ENCODE results near the gene SCGB3A1. TPM values are rescaled to one million over a fixed set of nuclear protein-coding genes. Genes with fewer than 3 reads are reported as not detected.

The SCGB3A1 gene
- polyA plus RNA-seq, 2 of the 4 experiments (the other 2 are of a cell fraction): not detected

DNA sequence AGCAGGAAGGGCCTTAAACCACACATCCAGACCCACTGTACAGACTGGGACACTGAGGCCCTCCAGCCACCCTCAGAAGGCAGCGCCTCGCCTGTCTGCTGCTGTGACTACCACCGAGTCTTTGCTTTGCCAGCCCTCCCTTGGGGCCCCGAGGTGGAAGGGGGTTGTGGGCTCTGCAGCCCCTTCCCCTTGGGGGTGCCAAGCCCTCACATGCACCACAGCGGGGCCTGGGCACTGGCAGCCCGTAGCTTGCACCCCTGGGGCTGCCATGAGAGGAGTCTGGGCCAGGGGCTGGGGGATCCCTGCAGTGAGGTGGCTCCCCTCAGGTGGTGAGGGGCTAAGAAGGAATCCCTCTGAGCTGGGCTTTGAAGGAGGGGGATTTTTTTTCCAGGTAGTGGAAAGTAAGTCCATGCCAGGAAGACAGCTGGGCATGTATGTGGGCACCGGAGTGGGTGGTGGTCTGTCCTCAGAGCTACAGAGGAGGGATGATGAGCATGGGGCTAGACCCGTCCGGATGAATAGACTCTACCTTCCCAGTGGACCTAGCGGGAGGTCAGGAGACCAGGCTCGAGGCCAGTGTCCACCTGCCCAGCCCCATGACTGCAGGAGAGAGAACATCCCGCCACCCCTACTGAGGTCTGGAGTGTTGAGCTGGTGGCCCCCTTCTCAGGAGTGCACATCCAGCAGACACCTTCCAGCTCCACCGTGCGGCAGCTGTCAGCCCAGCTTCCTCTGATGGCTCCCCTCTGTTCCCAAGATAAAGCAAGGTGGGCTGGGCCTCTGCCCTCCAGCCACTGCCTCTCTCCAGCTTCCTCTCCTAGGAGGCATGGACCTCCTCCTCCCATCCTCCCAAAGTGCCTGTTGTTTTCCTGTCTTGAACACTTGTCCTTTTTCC is 42.2 kb upstream of the SCGB3A1 start:
- Histone ChIP-seq H3K9me3 (no peaks in the 10 kb centered on the region), H3K4me3 (no peak overlapping the region), H3K27ac (no peak overlapping the region), H3K4me2 (no peak overlapping the region), H3K4me1 (no peaks in the 10 kb centered on the region)
- 59% methylated on average over 9 of the region's 14 CpGs for WGBS (ENCODE audit: missing lambda C conversion rate)
- DNase-seq (ENCODE audit: low read depth in 1 of 2, low spot score in 1 of 2) (no peak), ATAC-seq (no peak), FAIRE-seq (no peak)
- ChIA-PET CTCF (interaction anchor here (0.9 to 3.6 kb wide), 3 partner anchors 10 to 15 kb away, joined by 3 to 18 read pairs (median 4); no protein-coding TSS in a partner anchor), POLR2A (no interaction called here)
- no peak for TF ChIP-seq CHD4 (IDR thresholded peaks at IDR 0.05; ENCODE audit: borderline replicate concordance)
- TF ChIP-seq RCOR1 (IDR thresholded peaks at IDR 0.05; ENCODE audit: low read depth, low read length): no peak
- no peak for TF ChIP-seq GATA3 (IDR thresholded peaks at IDR 0.05; ENCODE audit: borderline replicate concordance)
- no peak for TF ChIP-seq POLR2AphosphoS2 (conservative IDR thresholded peaks at IDR 0.05; ENCODE audit: low read length)
- no peak for TF ChIP-seq EHMT2 (IDR thresholded peaks at IDR 0.05; ENCODE audit: low read depth)
- no peak for TF ChIP-seq CEBPB (IDR thresholded peaks at IDR 0.05)
- TF ChIP-seq MAFK (IDR thresholded peaks at IDR 0.05; ENCODE audit: partially characterized antibody): no peak
- TF ChIP-seq PBX3 (IDR thresholded peaks at IDR 0.05): no peak
- no peak for TF ChIP-seq SMC3 (IDR thresholded peaks at IDR 0.05)
- TF ChIP-seq ZFP36 (IDR thresholded peaks at IDR 0.05; ENCODE audit: borderline replicate concordance, partially characterized antibody): no peak
- TF ChIP-seq PHF8 (IDR thresholded peaks at IDR 0.05; ENCODE audit: borderline replicate concordance, low read depth): no peak
- TF ChIP-seq BHLHE40 (IDR thresholded peaks at IDR 0.05; ENCODE audit: low read depth, low read length): no peak
- TF ChIP-seq EP300 (IDR thresholded peaks at IDR 0.05): no peak
- no peak for TF ChIP-seq CBX8 (IDR thresholded peaks at IDR 0.05)
- TF ChIP-seq KDM1A (IDR thresholded peaks at IDR 0.05; ENCODE audit: low read depth): no peak
- no peak for TF ChIP-seq CBX2 (IDR thresholded peaks at IDR 0.05; ENCODE audit: borderline replicate concordance, low read depth)
- TF ChIP-seq, protein P1, sequence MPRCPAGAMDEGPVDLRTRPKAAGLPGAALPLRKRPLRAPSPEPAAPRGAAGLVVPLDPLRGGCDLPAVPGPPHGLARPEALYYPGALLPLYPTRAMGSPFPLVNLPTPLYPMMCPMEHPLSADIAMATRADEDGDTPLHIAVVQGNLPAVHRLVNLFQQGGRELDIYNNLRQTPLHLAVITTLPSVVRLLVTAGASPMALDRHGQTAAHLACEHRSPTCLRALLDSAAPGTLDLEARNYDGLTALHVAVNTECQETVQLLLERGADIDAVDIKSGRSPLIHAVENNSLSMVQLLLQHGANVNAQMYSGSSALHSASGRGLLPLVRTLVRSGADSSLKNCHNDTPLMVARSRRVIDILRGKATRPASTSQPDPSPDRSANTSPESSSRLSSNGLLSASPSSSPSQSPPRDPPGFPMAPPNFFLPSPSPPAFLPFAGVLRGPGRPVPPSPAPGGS (IDR thresholded peaks at IDR 0.05): no peak

GRCh38 chr5:180632768-180633167 is 41.5 kb upstream of the SCGB3A1 start:
- no peak for DNase-seq (ENCODE audit: low read depth in 1 of 2, low spot score in 1 of 2)
- ATAC-seq: no peak
- ChIA-PET POLR2A (no interaction called here), CTCF (interaction anchor here (1.5 to 3.6 kb wide), 2 partner anchors 14 kb away, joined by 6 to 18 read pairs; no protein-coding TSS in a partner anchor)
- Histone ChIP-seq H3K4me1 (no peaks in the 10 kb centered on the region), H3K27ac (no peak overlapping the region), H3K4me3 (no peak overlapping the region), H3K4me2 (no peak overlapping the region), H3K9me3 (no peaks in the 10 kb centered on the region)
- FAIRE-seq: no peak
- TF ChIP-seq JUNB (IDR thresholded peaks at IDR 0.05) (no peak), FOSB (CRISPR knock-in tag; IDR thresholded peaks at IDR 0.05) (no peak), JUN (IDR thresholded peaks at IDR 0.05) (no peak), PBX3 (IDR thresholded peaks at IDR 0.05) (no peak), RARB (CRISPR knock-in tag; IDR thresholded peaks at IDR 0.05) (no peak), KDM5A (IDR thresholded peaks at IDR 0.05) (no peak), CBX2 (IDR thresholded peaks at IDR 0.05; ENCODE audit: borderline replicate concordance, low read depth) (no peak), NR3C1 (IDR thresholded peaks at IDR 0.05) (no peak), ATOH8 (CRISPR knock-in tag; IDR thresholded peaks at IDR 0.05; ENCODE audit: low read depth) (no peak), CBX8 (IDR thresholded peaks at IDR 0.05) (no peak)
- TF ChIP-seq, protein P2, sequence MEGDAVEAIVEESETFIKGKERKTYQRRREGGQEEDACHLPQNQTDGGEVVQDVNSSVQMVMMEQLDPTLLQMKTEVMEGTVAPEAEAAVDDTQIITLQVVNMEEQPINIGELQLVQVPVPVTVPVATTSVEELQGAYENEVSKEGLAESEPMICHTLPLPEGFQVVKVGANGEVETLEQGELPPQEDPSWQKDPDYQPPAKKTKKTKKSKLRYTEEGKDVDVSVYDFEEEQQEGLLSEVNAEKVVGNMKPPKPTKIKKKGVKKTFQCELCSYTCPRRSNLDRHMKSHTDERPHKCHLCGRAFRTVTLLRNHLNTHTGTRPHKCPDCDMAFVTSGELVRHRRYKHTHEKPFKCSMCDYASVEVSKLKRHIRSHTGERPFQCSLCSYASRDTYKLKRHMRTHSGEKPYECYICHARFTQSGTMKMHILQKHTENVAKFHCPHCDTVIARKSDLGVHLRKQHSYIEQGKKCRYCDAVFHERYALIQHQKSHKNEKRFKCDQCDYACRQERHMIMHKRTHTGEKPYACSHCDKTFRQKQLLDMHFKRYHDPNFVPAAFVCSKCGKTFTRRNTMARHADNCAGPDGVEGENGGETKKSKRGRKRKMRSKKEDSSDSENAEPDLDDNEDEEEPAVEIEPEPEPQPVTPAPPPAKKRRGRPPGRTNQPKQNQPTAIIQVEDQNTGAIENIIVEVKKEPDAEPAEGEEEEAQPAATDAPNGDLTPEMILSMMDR (IDR thresholded peaks at IDR 0.05): no peak
- WGBS (ENCODE audit: missing lambda C conversion rate): 81% methylated on average over 4 of the region's 10 CpGs
